ENCODE measurements around the gene PITX1.

The PITX1 gene

GRCh38 chr5:135038813-135039270 is 4.8 kb upstream of the PITX1 start:
- no peaks in the 10 kb centered on the region for H3K36me3 ChIP-seq
- 0 out of 2 replicates have a peak, but pooled peaks cover 4% of the 10 kb centered on the region for H3K4me1 ChIP-seq
- DNase-seq, result no peak
- peaks cover 90% of the 10 kb centered on the region for H3K27me3 ChIP-seq
- no peaks in the 10 kb centered on the region for H3K9me3 ChIP-seq
- TF ChIP-seq CTCF (IDR thresholded peaks at IDR 0.05; ENCODE audit: low read depth, low read length), result no peak
- no peak overlapping the region for H3K4me3 ChIP-seq (ENCODE audit: low read depth, low read length)

GRCh38 chr5:135038205-135038812 is 4.3 kb upstream of the PITX1 start:
- no peaks in the 10 kb centered on the region for H3K9me3 ChIP-seq
- H3K4me3 ChIP-seq (ENCODE audit: low read depth, low read length), result no peak overlapping the region
- no peak for TF ChIP-seq CTCF (IDR thresholded peaks at IDR 0.05; ENCODE audit: low read depth, low read length)
- H3K27me3 ChIP-seq, result peaks cover 91% of the 10 kb centered on the region
- DNase-seq, result no peak
- 0 out of 2 replicates have a peak, but pooled peaks cover 4% of the 10 kb centered on the region for H3K4me1 ChIP-seq
- no peaks in the 10 kb centered on the region for H3K36me3 ChIP-seq

- Histone ChIP-seq H3K36me3 (no peaks in the 10 kb centered on the region), H3K9me3 (no peaks in the 10 kb centered on the region), H3K4me1 (0 out of 2 replicates have a peak, but pooled peaks cover 4% of the 10 kb centered on the region), H3K4me3 (ENCODE audit: low read depth, low read length) (no peak overlapping the region), H3K27me3 (peaks cover 92% of the 10 kb centered on the region)
- no peak for DNase-seq
- no peak for TF ChIP-seq CTCF (IDR thresholded peaks at IDR 0.05; ENCODE audit: low read depth, low read length)
Observed at GRCh38 chr5:135037519-135038204, 3.6 kb upstream of the PITX1 start.

- peaks cover 94% of the 10 kb centered on the region for H3K27me3 ChIP-seq
- H3K4me3 ChIP-seq (ENCODE audit: low read depth, low read length), result no peak overlapping the region
- DNase-seq, result no peak
- no peak for TF ChIP-seq CTCF (IDR thresholded peaks at IDR 0.05; ENCODE audit: low read depth, low read length)
- H3K4me1 ChIP-seq, result 0 out of 2 replicates have a peak, but pooled peaks cover 4% of the 10 kb centered on the region
- no peaks in the 10 kb centered on the region for H3K9me3 ChIP-seq
- H3K36me3 ChIP-seq, result no peaks in the 10 kb centered on the region
Observed at GRCh38 chr5:135036405-135036804, 2.4 kb upstream of the PITX1 start.

GRCh38 chr5:135035678-135036030 is 1.6 kb upstream of the PITX1 start:
- no peak for TF ChIP-seq CTCF (IDR thresholded peaks at IDR 0.05; ENCODE audit: low read depth, low read length)

More at GRCh38 chr5:135035678-135036030, 1.6 kb upstream of the PITX1 start:
- Histone ChIP-seq H3K4me1 (0 out of 2 replicates have a peak, but pooled peaks cover 4% of the 10 kb centered on the region), H3K9me3 (no peaks in the 10 kb centered on the region), H3K36me3 (no peaks in the 10 kb centered on the region), H3K27me3 (peaks cover 94% of the 10 kb centered on the region), H3K4me3 (ENCODE audit: low read depth, low read length) (no peak overlapping the region)
- no peak for DNase-seq
